ENCODE measurements around the gene IQCB1. TPM values are rescaled to one million over a fixed set of nuclear protein-coding genes. Genes with fewer than 3 reads are reported as not detected.
A peak's percentile ranks its signal among the peaks of the same experiment; 100 is the strongest.

The IQCB1 gene
- polyA plus RNA-seq, 3 donors = 6.0 to 27.7 (median 7.5) TPM

DNA sequence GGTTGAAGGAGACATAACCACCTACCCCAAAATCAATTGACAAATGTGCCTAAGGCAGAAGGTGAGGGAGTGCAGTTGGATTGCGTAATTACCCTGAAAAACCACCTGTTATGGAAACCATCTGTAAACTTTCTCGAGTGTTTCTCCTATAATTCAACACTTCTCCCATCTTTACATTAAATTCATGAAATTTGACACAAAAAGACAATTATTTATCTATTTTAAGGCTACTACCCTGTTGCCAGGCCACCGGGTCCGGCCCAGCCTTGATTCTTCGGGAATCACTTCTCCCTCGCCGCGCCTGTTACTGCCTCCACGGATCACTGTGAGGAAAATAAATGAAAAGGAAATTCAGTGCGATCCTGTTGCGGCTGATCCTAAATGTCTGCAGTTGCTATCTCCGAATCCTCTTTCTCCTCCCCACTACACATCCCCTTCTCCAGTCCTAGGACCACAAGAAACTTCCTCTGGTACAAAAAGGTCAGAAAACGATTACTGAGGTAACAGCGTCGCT is 646 bp downstream of the IQCB1 start:
- intact Hi-C loops (cut with micrococcal nuclease) = loop anchor here in 1 of 2 donors (5.0 to 10.0 kb wide), 3 partner anchors 89 to 258 kb away; partner anchors contain the start of genes GOLGB1 and HCLS1
- Mint-ChIP-seq H3K27me3 (ENCODE audit: low read depth in 3 of 3) (peaks cover 0 to 2% (median 0%) of the 10 kb centered on the region in 3 donors), H3K36me3 (peaks cover 15 to 19% of the 10 kb centered on the region in 2 donors), H3K27ac (peak overlapping the region; percentile 88 to 97 (median 92)), H3K9me3 (peaks cover 0 to 2% (median 0%) of the 10 kb centered on the region in 7 donors), H3K4me1 (peaks cover 52% of the 10 kb centered on the region), H3K4me3 (peak overlapping the region; percentile 96 to 97)
- H3K4me1 ChIP-seq (ENCODE audit: control insufficient read depth in 1 of 2, insufficient read depth in 2 of 2, low read length in 2 of 2) = peaks cover 18 to 44% of the 10 kb centered on the region in 2 donors
- peak overlapping the region; percentile 86 for H3K9ac ChIP-seq (ENCODE audit: insufficient read depth, low read length, poor library complexity, severe bottlenecking)
- whole genome bisulfite sequencing (ENCODE audit: insufficient coverage) = 0% methylated on average over 7 of the region's 15 CpGs
- peak overlapping the region; percentile 83 to 97 (median 93) for H3K4me3 ChIP-seq (replicated peaks in 1 of 3; ENCODE audit: low read depth in 2 of 3, low read length in 3 of 3)
- H3K27ac ChIP-seq (ENCODE audit: low read depth in 1 of 2, low read length in 2 of 2) = peak overlapping the region; percentile 55 to 90
- H3K27me3 ChIP-seq (ENCODE audit: control insufficient read depth in 2 of 2, insufficient read depth in 2 of 2, low read length in 2 of 2) = no peaks in the 10 kb centered on the region
- H3K36me3 ChIP-seq (replicated peaks in 1 of 2; ENCODE audit: control insufficient read depth in 1 of 2, insufficient read depth in 2 of 2, low read length in 2 of 2) = peaks cover 7 to 27% of the 10 kb centered on the region in 2 donors
- H3K79me2 ChIP-seq (ENCODE audit: insufficient read depth, low read length) = peaks cover 88% of the 10 kb centered on the region
- DNase-seq = peak in 1 of 3 donors; percentile 8
- H3K9me3 ChIP-seq (replicated peaks in 1 of 2; ENCODE audit: control insufficient read depth in 1 of 2, insufficient read depth in 1 of 2, low read length in 2 of 2) = no peaks in the 10 kb centered on the region
- H3K4me2 ChIP-seq (replicated peaks; ENCODE audit: extremely low read depth, low read length, poor library complexity, severe bottlenecking) = peak overlapping the region; percentile 89
- H2AFZ ChIP-seq (ENCODE audit: insufficient read depth, low read depth, low read length, poor library complexity, severe bottlenecking) = peak overlapping the region; percentile 96
- TF ChIP-seq, protein P1, sequence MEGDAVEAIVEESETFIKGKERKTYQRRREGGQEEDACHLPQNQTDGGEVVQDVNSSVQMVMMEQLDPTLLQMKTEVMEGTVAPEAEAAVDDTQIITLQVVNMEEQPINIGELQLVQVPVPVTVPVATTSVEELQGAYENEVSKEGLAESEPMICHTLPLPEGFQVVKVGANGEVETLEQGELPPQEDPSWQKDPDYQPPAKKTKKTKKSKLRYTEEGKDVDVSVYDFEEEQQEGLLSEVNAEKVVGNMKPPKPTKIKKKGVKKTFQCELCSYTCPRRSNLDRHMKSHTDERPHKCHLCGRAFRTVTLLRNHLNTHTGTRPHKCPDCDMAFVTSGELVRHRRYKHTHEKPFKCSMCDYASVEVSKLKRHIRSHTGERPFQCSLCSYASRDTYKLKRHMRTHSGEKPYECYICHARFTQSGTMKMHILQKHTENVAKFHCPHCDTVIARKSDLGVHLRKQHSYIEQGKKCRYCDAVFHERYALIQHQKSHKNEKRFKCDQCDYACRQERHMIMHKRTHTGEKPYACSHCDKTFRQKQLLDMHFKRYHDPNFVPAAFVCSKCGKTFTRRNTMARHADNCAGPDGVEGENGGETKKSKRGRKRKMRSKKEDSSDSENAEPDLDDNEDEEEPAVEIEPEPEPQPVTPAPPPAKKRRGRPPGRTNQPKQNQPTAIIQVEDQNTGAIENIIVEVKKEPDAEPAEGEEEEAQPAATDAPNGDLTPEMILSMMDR (IDR thresholded peaks at IDR 0.05) = no peak
- H4K20me1 ChIP-seq (ENCODE audit: insufficient read depth, low read length) = no peaks in the 10 kb centered on the region

DNA sequence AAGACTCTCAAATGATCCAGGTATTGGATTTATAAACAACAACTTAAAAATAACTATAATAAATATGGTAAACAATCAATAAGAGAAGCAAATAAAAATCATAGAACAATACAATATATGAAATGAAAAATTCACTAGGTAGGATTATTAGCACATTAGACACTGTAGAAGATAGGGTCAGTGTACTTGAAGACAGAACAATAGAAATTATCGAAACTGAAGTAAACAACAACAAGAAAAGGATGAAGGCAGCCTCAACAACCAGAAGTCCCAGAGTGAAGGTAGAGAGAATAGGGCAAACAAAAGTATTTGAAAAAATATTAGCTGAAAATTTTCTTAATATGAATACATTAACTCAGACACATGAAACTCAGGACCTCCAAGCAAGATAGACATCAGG is 11.9 kb downstream of the IQCB1 start:
- Histone ChIP-seq H3K27me3 (ENCODE audit: control insufficient read depth in 2 of 2, insufficient read depth in 2 of 2, low read length in 2 of 2) (no peaks in the 10 kb centered on the region), H2AFZ (ENCODE audit: insufficient read depth, low read depth, low read length, poor library complexity, severe bottlenecking) (no peak overlapping the region), H3K9me3 (replicated peaks in 1 of 2; ENCODE audit: control insufficient read depth in 1 of 2, insufficient read depth in 1 of 2, low read length in 2 of 2) (peaks cover 2 to 15% of the 10 kb centered on the region in 2 donors), H3K4me3 (replicated peaks in 1 of 3; ENCODE audit: low read depth in 2 of 3, low read length in 3 of 3) (no peak overlapping the region), H3K36me3 (replicated peaks in 1 of 2; ENCODE audit: control insufficient read depth in 1 of 2, insufficient read depth in 2 of 2, low read length in 2 of 2) (peaks cover 70 to 80% of the 10 kb centered on the region in 2 donors), H3K4me2 (replicated peaks; ENCODE audit: extremely low read depth, low read length, poor library complexity, severe bottlenecking) (no peak overlapping the region), H4K20me1 (ENCODE audit: insufficient read depth, low read length) (peaks cover 4% of the 10 kb centered on the region), H3K79me2 (ENCODE audit: insufficient read depth, low read length) (peaks cover 33% of the 10 kb centered on the region), H3K4me1 (ENCODE audit: control insufficient read depth in 1 of 2, insufficient read depth in 2 of 2, low read length in 2 of 2) (peaks cover 3% of the 10 kb centered on the region in 2 donors), H3K27ac (ENCODE audit: low read depth in 1 of 2, low read length in 2 of 2) (no peak overlapping the region), H3K9ac (ENCODE audit: insufficient read depth, low read length, poor library complexity, severe bottlenecking) (no peak overlapping the region)
- Mint-ChIP-seq H3K27me3 (ENCODE audit: low read depth in 3 of 3) (no peaks in the 10 kb centered on the region), H3K27ac (no peak overlapping the region), H3K4me3 (no peak overlapping the region), H3K9me3 (peaks cover 3 to 12% (median 7%) of the 10 kb centered on the region in 7 donors), H3K4me1 (no peaks in the 10 kb centered on the region), H3K36me3 (peaks cover 77 to 83% of the 10 kb centered on the region in 2 donors)
- TF ChIP-seq, protein P1 (IDR thresholded peaks at IDR 0.05) = no peak
- intact Hi-C loops (cut with micrococcal nuclease) = no loop called here
- WGBS (ENCODE audit: insufficient coverage) = no CpG with 5 or more reads among the region's 1 CpG
- no peak for DNase-seq
